WTC11 (cell line): ENCODE data around the gene RNF212B. TPM values are rescaled to one million over a fixed set of nuclear protein-coding genes. Genes with fewer than 3 reads are reported as not detected.

Source experiments
- ATAC-seq: fragments of 200-7000 bp; cut with Tn5 transposase; 2 replicates; pipeline ENCODE4 v1.10.0; 2021; ENCODE audit warnings: mild to moderate bottlenecking, moderate library complexity
- CTCF ChIA-PET: fragments of 300-600 bp; sonication (Branson Sonifier 250); formaldehyde crosslinking; loops from one replicate; lab custom pipeline; 2021; ENCODE audit warnings: antibody characterized with exemption; lab: Charles Lee
- POLR2A ChIA-PET: fragments of 350-600 bp; sonication (Branson Sonifier 250); formaldehyde crosslinking; loops from one replicate; lab custom pipeline; 2021; ENCODE audit warnings: antibody characterized with exemption; lab: Charles Lee
- DNase-seq: peaks from one replicate; pipeline ENCODE4 v3.0.0; 2021; ENCODE audit warnings: low spot score
- H3K27ac Mint-ChIP-seq: 2 replicates; pipeline ENCODE4 v1.8.0; 2021; ENCODE audit warnings: mixed read lengths
- H3K27me3 Mint-ChIP-seq: 2 replicates; pipeline ENCODE4 v1.8.0; 2021; ENCODE audit warnings: low read depth, mild to moderate bottlenecking, moderate library complexity, mixed read lengths
- H3K36me3 Mint-ChIP-seq: 2 replicates; pipeline ENCODE4 v1.8.0; 2021; ENCODE audit warnings: mixed read lengths
- H3K4me1 Mint-ChIP-seq: 2 replicates; pipeline ENCODE4 v1.8.0; 2022; ENCODE audit warnings: mixed read lengths
- H3K4me3 Mint-ChIP-seq: 2 replicates; pipeline ENCODE4 v1.8.0; 2021; ENCODE audit warnings: mild to moderate bottlenecking, moderate library complexity, mixed read lengths
- H3K9me3 Mint-ChIP-seq: 2 replicates; pipeline ENCODE4 v1.8.0; 2021; ENCODE audit warnings: mixed read lengths
- ELF4 ChIP-seq: sonication (generic); formaldehyde crosslinking; IDR thresholded peaks from 2 replicates; pipeline ENCODE4 v1.8.1; 2022; ENCODE audit warnings: low read depth, mild to moderate bottlenecking, moderate library complexity, missing genetic modification reagents
- ERG ChIP-seq: fragments of 250-450 bp; sonication (Bioruptor Pico); IDR thresholded peaks from 2 replicates; pipeline ENCODE4 v1.8.0; 2021; ENCODE audit warnings: mild to moderate bottlenecking
- FOXJ3 ChIP-seq: sonication (generic); formaldehyde crosslinking; IDR thresholded peaks from 2 replicates; pipeline ENCODE4 v1.9.0; 2021; ENCODE audit warnings: missing genetic modification reagents, mild to moderate bottlenecking, borderline replicate concordance
- JAZF1 ChIP-seq: fragments of 250-450 bp; sonication (Bioruptor Pico); IDR thresholded peaks from 2 replicates; pipeline ENCODE4 v1.9.0; 2021; ENCODE audit warnings: moderate library complexity, mild to moderate bottlenecking, inconsistent platforms
- JUN ChIP-seq: sonication (generic); formaldehyde crosslinking; IDR thresholded peaks from 2 replicates; pipeline ENCODE4 v1.8.0; 2023; ENCODE audit warnings: mild to moderate bottlenecking, missing genetic modification reagents
- NFE2L1 ChIP-seq: sonication (generic); formaldehyde crosslinking; IDR thresholded peaks from 2 replicates; pipeline ENCODE4 v1.8.1; 2023; ENCODE audit warnings: missing genetic modification reagents
- NFYB ChIP-seq: sonication (generic); formaldehyde crosslinking; conservative IDR thresholded peaks from 2 replicates; pipeline ENCODE4 v1.8.0; 2022; ENCODE audit warnings: low read depth, missing genetic modification reagents
- TCF7 ChIP-seq: sonication (generic); formaldehyde crosslinking; IDR thresholded peaks from 2 replicates; pipeline ENCODE4 v1.8.0; 2022; ENCODE audit warnings: mild to moderate bottlenecking, low read depth, missing genetic modification reagents, moderate library complexity
- ZBTB21 ChIP-seq: sonication (generic); formaldehyde crosslinking; IDR thresholded peaks from 2 replicates; pipeline ENCODE4 v1.8.1; 2023; ENCODE audit warnings: mild to moderate bottlenecking, missing genetic modification reagents, borderline replicate concordance
- ZMAT4 ChIP-seq: fragments of 250-450 bp; sonication (Bioruptor Pico); IDR thresholded peaks from 2 replicates; pipeline ENCODE4 v1.9.0; 2021; ENCODE audit warnings: mild to moderate bottlenecking
- ZNF423 ChIP-seq: fragments of 250-450 bp; sonication (Bioruptor Pico); IDR thresholded peaks from 2 replicates; pipeline ENCODE4 v2.1.2; 2022; ENCODE audit warnings: mild to moderate bottlenecking, moderate library complexity
- ZNF671 ChIP-seq: fragments of 250-450 bp; sonication (Bioruptor Pico); IDR thresholded peaks from 2 replicates; pipeline ENCODE4 v1.8.0; 2021; ENCODE audit warnings: mild to moderate bottlenecking
- total RNA-seq: library from RNA; stranded (reverse); gene quantifications from 3 replicates; pipeline ENCODE4 v1.2.3, GENCODE V29; 2021
- TF ChIP-seq, protein P1 (sequence below): fragments of 250-450 bp; sonication (Bioruptor Pico); IDR thresholded peaks from 2 replicates; pipeline ENCODE4 v1.9.0; 2021; ENCODE audit warnings: mild to moderate bottlenecking, borderline replicate concordance
- TF ChIP-seq, protein P2 (sequence below): fragments of 250-450 bp; sonication (Bioruptor Pico); IDR thresholded peaks from 2 replicates; pipeline ENCODE4 v1.9.0; 2021; ENCODE audit warnings: mild to moderate bottlenecking
- TF ChIP-seq, protein P3 (sequence below): sonication (generic); formaldehyde crosslinking; IDR thresholded peaks from 2 replicates; pipeline ENCODE4 v1.8.1; 2022; ENCODE audit warnings: mild to moderate bottlenecking, moderate library complexity, missing genetic modification reagents
- TF ChIP-seq, protein P4 (sequence below): sonication (generic); formaldehyde crosslinking; IDR thresholded peaks from 2 replicates; pipeline ENCODE4 v1.8.0; 2023; ENCODE audit warnings: mild to moderate bottlenecking, missing genetic modification reagents
- TF ChIP-seq, protein P5 (sequence below): sonication (generic); formaldehyde crosslinking; IDR thresholded peaks from 2 replicates; pipeline ENCODE4 v1.8.1; 2023; ENCODE audit warnings: mild to moderate bottlenecking, missing genetic modification reagents, moderate library complexity
- TF ChIP-seq, protein P6 (sequence below): sonication (generic); formaldehyde crosslinking; IDR thresholded peaks from 2 replicates; pipeline ENCODE4 v1.8.1; 2022; ENCODE audit warnings: missing genetic modification reagents, borderline replicate concordance

The RNF212B gene
- total RNA-seq, 1 experiment from 2014 or later: 0.46 TPM

GRCh38 chr14:23307146-23307530, 69.4 kb downstream of the RNF212B start:
- Mint-ChIP-seq H3K27me3 (peaks cover 18% of the 10 kb centered on the region), H3K36me3 (peaks cover 6% of the 10 kb centered on the region), H3K27ac (peak overlapping the region; percentile 58), H3K9me3 (no peaks in the 10 kb centered on the region), H3K4me1 (peaks cover 20% of the 10 kb centered on the region), H3K4me3 (peak overlapping the region; percentile 87)
- TF ChIP-seq, protein P1, sequence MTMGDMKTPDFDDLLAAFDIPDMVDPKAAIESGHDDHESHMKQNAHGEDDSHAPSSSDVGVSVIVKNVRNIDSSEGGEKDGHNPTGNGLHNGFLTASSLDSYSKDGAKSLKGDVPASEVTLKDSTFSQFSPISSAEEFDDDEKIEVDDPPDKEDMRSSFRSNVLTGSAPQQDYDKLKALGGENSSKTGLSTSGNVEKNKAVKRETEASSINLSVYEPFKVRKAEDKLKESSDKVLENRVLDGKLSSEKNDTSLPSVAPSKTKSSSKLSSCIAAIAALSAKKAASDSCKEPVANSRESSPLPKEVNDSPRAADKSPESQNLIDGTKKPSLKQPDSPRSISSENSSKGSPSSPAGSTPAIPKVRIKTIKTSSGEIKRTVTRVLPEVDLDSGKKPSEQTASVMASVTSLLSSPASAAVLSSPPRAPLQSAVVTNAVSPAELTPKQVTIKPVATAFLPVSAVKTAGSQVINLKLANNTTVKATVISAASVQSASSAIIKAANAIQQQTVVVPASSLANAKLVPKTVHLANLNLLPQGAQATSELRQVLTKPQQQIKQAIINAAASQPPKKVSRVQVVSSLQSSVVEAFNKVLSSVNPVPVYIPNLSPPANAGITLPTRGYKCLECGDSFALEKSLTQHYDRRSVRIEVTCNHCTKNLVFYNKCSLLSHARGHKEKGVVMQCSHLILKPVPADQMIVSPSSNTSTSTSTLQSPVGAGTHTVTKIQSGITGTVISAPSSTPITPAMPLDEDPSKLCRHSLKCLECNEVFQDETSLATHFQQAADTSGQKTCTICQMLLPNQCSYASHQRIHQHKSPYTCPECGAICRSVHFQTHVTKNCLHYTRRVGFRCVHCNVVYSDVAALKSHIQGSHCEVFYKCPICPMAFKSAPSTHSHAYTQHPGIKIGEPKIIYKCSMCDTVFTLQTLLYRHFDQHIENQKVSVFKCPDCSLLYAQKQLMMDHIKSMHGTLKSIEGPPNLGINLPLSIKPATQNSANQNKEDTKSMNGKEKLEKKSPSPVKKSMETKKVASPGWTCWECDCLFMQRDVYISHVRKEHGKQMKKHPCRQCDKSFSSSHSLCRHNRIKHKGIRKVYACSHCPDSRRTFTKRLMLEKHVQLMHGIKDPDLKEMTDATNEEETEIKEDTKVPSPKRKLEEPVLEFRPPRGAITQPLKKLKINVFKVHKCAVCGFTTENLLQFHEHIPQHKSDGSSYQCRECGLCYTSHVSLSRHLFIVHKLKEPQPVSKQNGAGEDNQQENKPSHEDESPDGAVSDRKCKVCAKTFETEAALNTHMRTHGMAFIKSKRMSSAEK (CRISPR knock-in tag): no peak
- TF ChIP-seq TCF7 (CRISPR knock-in tag): no peak
- TF ChIP-seq, protein P2, sequence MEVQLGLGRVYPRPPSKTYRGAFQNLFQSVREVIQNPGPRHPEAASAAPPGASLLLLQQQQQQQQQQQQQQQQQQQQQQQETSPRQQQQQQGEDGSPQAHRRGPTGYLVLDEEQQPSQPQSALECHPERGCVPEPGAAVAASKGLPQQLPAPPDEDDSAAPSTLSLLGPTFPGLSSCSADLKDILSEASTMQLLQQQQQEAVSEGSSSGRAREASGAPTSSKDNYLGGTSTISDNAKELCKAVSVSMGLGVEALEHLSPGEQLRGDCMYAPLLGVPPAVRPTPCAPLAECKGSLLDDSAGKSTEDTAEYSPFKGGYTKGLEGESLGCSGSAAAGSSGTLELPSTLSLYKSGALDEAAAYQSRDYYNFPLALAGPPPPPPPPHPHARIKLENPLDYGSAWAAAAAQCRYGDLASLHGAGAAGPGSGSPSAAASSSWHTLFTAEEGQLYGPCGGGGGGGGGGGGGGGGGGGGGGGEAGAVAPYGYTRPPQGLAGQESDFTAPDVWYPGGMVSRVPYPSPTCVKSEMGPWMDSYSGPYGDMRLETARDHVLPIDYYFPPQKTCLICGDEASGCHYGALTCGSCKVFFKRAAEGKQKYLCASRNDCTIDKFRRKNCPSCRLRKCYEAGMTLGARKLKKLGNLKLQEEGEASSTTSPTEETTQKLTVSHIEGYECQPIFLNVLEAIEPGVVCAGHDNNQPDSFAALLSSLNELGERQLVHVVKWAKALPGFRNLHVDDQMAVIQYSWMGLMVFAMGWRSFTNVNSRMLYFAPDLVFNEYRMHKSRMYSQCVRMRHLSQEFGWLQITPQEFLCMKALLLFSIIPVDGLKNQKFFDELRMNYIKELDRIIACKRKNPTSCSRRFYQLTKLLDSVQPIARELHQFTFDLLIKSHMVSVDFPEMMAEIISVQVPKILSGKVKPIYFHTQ (CRISPR knock-in tag): no peak
- TF ChIP-seq JAZF1: no peak
- TF ChIP-seq, protein P3, sequence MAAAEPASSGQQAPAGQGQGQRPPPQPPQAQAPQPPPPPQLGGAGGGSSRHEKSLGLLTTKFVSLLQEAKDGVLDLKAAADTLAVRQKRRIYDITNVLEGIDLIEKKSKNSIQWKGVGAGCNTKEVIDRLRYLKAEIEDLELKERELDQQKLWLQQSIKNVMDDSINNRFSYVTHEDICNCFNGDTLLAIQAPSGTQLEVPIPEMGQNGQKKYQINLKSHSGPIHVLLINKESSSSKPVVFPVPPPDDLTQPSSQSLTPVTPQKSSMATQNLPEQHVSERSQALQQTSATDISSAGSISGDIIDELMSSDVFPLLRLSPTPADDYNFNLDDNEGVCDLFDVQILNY: no peak
- no peak for TF ChIP-seq FOXJ3 (CRISPR knock-in tag)
- TF ChIP-seq ERG: no peak
- no peak for TF ChIP-seq ZNF423 (CRISPR knock-in tag)
- no peak for TF ChIP-seq ZNF671 (CRISPR knock-in tag)
- no peak for TF ChIP-seq NFYB
- no peak for TF ChIP-seq ZMAT4 (CRISPR knock-in tag)
- TF ChIP-seq JUN: no peak
- TF ChIP-seq, protein P4, sequence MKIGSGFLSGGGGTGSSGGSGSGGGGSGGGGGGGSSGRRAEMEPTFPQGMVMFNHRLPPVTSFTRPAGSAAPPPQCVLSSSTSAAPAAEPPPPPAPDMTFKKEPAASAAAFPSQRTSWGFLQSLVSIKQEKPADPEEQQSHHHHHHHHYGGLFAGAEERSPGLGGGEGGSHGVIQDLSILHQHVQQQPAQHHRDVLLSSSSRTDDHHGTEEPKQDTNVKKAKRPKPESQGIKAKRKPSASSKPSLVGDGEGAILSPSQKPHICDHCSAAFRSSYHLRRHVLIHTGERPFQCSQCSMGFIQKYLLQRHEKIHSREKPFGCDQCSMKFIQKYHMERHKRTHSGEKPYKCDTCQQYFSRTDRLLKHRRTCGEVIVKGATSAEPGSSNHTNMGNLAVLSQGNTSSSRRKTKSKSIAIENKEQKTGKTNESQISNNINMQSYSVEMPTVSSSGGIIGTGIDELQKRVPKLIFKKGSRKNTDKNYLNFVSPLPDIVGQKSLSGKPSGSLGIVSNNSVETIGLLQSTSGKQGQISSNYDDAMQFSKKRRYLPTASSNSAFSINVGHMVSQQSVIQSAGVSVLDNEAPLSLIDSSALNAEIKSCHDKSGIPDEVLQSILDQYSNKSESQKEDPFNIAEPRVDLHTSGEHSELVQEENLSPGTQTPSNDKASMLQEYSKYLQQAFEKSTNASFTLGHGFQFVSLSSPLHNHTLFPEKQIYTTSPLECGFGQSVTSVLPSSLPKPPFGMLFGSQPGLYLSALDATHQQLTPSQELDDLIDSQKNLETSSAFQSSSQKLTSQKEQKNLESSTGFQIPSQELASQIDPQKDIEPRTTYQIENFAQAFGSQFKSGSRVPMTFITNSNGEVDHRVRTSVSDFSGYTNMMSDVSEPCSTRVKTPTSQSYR: no peak
- no peak for TF ChIP-seq NFE2L1 (CRISPR knock-in tag)
- TF ChIP-seq, protein P5, sequence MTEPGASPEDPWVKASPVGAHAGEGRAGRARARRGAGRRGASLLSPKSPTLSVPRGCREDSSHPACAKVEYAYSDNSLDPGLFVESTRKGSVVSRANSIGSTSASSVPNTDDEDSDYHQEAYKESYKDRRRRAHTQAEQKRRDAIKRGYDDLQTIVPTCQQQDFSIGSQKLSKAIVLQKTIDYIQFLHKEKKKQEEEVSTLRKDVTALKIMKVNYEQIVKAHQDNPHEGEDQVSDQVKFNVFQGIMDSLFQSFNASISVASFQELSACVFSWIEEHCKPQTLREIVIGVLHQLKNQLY (CRISPR knock-in tag): no peak
- TF ChIP-seq ZBTB21 (CRISPR knock-in tag): no peak
- TF ChIP-seq, protein P6, sequence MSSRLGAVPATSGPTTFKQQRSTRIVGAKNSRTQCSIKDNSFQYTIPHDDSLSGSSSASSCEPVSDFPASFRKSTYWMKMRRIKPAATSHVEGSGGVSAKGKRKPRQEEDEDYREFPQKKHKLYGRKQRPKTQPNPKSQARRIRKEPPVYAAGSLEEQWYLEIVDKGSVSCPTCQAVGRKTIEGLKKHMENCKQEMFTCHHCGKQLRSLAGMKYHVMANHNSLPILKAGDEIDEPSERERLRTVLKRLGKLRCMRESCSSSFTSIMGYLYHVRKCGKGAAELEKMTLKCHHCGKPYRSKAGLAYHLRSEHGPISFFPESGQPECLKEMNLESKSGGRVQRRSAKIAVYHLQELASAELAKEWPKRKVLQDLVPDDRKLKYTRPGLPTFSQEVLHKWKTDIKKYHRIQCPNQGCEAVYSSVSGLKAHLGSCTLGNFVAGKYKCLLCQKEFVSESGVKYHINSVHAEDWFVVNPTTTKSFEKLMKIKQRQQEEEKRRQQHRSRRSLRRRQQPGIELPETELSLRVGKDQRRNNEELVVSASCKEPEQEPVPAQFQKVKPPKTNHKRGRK: no peak
- TF ChIP-seq ELF4 (CRISPR knock-in tag): no peak
- DNase-seq: no peak
- ATAC-seq: no peak
- CTCF ChIA-PET: interaction anchor here (0.6 to 2.9 kb wide), 16 partner anchors 14 to 448 kb away, joined by 3 to 20 read pairs (median 5); partner anchors contain the start of genes HOMEZ, PABPN1 and SLC22A17
- POLR2A ChIA-PET: interaction anchor here (0.5 to 2.7 kb wide), 8 partner anchors 14 to 377 kb away, joined by 3 to 32 read pairs (median 6); partner anchors contain the start of genes ACIN1, C14orf119, HOMEZ and PABPN1
